ENCODE results near the gene XRCC1. TPM values are rescaled to one million over a fixed set of nuclear protein-coding genes. Genes with fewer than 3 reads are reported as not detected.

XRCC1 gene
- total and polyA plus RNA-seq, 2 experiments from 2014 or later: 35.3 to 49.5 TPM

- H2AFZ ChIP-seq: no peak overlapping the region
- peaks cover 4% of the 10 kb centered on the region for H3K4me1 Mint-ChIP-seq
- H3K4me3 ChIP-seq: no peak overlapping the region
- H3K36me3 ChIP-seq (ENCODE audit: insufficient read depth): peaks cover 17% of the 10 kb centered on the region
- H3K79me2 ChIP-seq (replicated peaks; ENCODE audit: insufficient read depth): no peaks in the 10 kb centered on the region
- no peaks in the 10 kb centered on the region for H3K4me1 ChIP-seq (ENCODE audit: insufficient read depth)
- no peak overlapping the region for H3K27ac ChIP-seq (ENCODE audit: low read depth)
- no peak for DNase-seq (ENCODE audit: low spot score)
- H3K27ac Mint-ChIP-seq: no peak overlapping the region
- peaks cover 76% of the 10 kb centered on the region for H3K36me3 Mint-ChIP-seq (ENCODE audit: low read depth)
- 0 out of 2 replicates have a peak, but pooled peaks cover 3% of the 10 kb centered on the region for H3K9me2 ChIP-seq (ENCODE audit: insufficient read depth)
- peaks cover 21% of the 10 kb centered on the region for H3K9me3 Mint-ChIP-seq
- H3K27me3 ChIP-seq (ENCODE audit: insufficient read depth): no peaks in the 10 kb centered on the region
- no peak overlapping the region for H3K4me2 ChIP-seq
- H3F3A ChIP-seq (replicated peaks; ENCODE audit: low read depth): no peaks in the 10 kb centered on the region
- H4K20me1 ChIP-seq (replicated peaks; ENCODE audit: insufficient read depth): no peaks in the 10 kb centered on the region; the same call in 1 of the 2 replicates
- H3K27me3 Mint-ChIP-seq (ENCODE audit: insufficient read depth, low read depth, poor library complexity): peaks cover 3% of the 10 kb centered on the region
- H3K4me3 Mint-ChIP-seq: no peak overlapping the region
- ATAC-seq: no peak
- TF ChIP-seq NANOG (IDR thresholded peaks at IDR 0.05; ENCODE audit: borderline replicate concordance) (no peak), ZNF331 (CRISPR knock-in tag; IDR thresholded peaks at IDR 0.05; ENCODE audit: low read depth) (no peak)
- TF ChIP-seq, protein P1, sequence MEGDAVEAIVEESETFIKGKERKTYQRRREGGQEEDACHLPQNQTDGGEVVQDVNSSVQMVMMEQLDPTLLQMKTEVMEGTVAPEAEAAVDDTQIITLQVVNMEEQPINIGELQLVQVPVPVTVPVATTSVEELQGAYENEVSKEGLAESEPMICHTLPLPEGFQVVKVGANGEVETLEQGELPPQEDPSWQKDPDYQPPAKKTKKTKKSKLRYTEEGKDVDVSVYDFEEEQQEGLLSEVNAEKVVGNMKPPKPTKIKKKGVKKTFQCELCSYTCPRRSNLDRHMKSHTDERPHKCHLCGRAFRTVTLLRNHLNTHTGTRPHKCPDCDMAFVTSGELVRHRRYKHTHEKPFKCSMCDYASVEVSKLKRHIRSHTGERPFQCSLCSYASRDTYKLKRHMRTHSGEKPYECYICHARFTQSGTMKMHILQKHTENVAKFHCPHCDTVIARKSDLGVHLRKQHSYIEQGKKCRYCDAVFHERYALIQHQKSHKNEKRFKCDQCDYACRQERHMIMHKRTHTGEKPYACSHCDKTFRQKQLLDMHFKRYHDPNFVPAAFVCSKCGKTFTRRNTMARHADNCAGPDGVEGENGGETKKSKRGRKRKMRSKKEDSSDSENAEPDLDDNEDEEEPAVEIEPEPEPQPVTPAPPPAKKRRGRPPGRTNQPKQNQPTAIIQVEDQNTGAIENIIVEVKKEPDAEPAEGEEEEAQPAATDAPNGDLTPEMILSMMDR (conservative IDR thresholded peaks at IDR 0.05; ENCODE audit: low read depth in 2 of 2): no peak
- TF ChIP-seq, protein P2, sequence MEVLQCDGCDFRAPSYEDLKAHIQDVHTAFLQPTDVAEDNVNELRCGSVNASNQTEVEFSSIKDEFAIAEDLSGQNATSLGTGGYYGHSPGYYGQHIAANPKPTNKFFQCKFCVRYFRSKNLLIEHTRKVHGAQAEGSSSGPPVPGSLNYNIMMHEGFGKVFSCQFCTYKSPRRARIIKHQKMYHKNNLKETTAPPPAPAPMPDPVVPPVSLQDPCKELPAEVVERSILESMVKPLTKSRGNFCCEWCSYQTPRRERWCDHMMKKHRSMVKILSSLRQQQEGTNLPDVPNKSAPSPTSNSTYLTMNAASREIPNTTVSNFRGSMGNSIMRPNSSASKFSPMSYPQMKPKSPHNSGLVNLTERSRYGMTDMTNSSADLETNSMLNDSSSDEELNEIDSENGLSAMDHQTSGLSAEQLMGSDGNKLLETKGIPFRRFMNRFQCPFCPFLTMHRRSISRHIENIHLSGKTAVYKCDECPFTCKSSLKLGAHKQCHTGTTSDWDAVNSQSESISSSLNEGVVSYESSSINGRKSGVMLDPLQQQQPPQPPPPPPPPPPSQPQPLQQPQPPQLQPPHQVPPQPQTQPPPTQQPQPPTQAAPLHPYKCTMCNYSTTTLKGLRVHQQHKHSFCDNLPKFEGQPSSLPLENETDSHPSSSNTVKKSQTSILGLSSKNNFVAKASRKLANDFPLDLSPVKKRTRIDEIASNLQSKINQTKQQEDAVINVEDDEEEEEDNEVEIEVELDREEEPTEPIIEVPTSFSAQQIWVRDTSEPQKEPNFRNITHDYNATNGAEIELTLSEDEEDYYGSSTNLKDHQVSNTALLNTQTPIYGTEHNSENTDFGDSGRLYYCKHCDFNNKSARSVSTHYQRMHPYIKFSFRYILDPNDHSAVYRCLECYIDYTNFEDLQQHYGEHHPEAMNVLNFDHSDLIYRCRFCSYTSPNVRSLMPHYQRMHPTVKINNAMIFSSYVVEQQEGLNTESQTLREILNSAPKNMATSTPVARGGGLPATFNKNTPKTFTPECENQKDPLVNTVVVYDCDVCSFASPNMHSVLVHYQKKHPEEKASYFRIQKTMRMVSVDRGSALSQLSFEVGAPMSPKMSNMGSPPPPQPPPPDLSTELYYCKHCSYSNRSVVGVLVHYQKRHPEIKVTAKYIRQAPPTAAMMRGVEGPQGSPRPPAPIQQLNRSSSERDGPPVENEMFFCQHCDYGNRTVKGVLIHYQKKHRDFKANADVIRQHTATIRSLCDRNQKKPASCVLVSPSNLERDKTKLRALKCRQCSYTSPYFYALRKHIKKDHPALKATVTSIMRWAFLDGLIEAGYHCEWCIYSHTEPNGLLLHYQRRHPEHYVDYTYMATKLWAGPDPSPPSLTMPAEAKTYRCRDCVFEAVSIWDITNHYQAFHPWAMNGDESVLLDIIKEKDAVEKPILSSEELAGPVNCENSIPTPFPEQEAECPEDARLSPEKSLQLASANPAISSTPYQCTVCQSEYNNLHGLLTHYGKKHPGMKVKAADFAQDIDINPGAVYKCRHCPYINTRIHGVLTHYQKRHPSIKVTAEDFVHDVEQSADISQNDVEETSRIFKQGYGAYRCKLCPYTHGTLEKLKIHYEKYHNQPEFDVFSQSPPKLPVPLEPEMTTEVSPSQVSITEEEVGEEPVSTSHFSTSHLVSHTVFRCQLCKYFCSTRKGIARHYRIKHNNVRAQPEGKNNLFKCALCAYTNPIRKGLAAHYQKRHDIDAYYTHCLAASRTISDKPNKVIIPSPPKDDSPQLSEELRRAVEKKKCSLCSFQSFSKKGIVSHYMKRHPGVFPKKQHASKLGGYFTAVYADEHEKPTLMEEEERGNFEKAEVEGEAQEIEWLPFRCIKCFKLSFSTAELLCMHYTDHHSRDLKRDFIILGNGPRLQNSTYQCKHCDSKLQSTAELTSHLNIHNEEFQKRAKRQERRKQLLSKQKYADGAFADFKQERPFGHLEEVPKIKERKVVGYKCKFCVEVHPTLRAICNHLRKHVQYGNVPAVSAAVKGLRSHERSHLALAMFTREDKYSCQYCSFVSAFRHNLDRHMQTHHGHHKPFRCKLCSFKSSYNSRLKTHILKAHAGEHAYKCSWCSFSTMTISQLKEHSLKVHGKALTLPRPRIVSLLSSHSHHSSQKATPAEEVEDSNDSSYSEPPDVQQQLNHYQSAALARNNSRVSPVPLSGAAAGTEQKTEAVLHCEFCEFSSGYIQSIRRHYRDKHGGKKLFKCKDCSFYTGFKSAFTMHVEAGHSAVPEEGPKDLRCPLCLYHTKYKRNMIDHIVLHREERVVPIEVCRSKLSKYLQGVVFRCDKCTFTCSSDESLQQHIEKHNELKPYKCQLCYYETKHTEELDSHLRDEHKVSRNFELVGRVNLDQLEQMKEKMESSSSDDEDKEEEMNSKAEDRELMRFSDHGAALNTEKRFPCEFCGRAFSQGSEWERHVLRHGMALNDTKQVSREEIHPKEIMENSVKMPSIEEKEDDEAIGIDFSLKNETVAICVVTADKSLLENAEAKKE (CRISPR knock-in tag; IDR thresholded peaks at IDR 0.05): no peak
Measured at GRCh38 chr19:43540381-43540780, 34.9 kb downstream of the XRCC1 start.
